Body of pancreas (tissue), 4 donors: ENCODE data around the gene RALGAPA1.

Experiments
- CTCF ChIP-seq, 7 experiments: fragments of 450-650 bp in 4 of 7; fragments of 200-600 bp in 3 of 7; sonication (generic) in 3 of 7; IDR thresholded peaks; one replicate each; pipeline ENCODE4 v1.5.1; 2016 to 2019; ENCODE audit warnings: antibody characterized with exemption in 7 of 7
- POLR2A ChIP-seq, 3 donors: fragments of 450-650 bp; IDR thresholded peaks; one replicate each; pipeline ENCODE4 v1.6.1; 2016; ENCODE audit warnings: antibody characterized with exemption in 3 of 3, mild to moderate bottlenecking in 2 of 3

- TF ChIP-seq CTCF (IDR thresholded peaks at IDR 0.05) = no peak
- TF ChIP-seq POLR2A (IDR thresholded peaks at IDR 0.05) = no peak
These were observed 68.9 kb downstream of the RALGAPA1 start for GRCh38 chr14:35740215-35740614.
